Thoracic aorta (tissue), 2 donors: ENCODE results near the gene NENF. TPM values are rescaled to one million over a fixed set of nuclear protein-coding genes. Genes with fewer than 3 reads are reported as not detected.

ENCODE experiments used
- ATAC-seq: fragments of 150-250 bp; one replicate; pipeline ENCODE4 v1.8.0; 2017; ENCODE audit warnings: low read depth; ENCODE audit not compliant: insufficient number of reproducible peaks, low FRiP score
- DNase-seq: peaks from one replicate; pipeline ENCODE4 v3.0.0-alpha.2; 2020; ENCODE audit warnings: low spot score
- H3K27ac ChIP-seq, 2 donors: fragments of 200-600 bp; sonication (generic); 1 replicate in 1 of 2; 2 replicates in 1 of 2; pipeline ENCODE4 v1.5.1; 2016; ENCODE audit warnings: mild to moderate bottlenecking in 2 of 2, moderate library complexity in 2 of 2
- H3K27me3 ChIP-seq: fragments of 200-600 bp; sonication (generic); replicated peaks from 2 replicates; pipeline ENCODE4 v1.6.0; 2016; ENCODE audit warnings: mild to moderate bottlenecking; ENCODE audit not compliant: insufficient read depth
- H3K36me3 ChIP-seq: fragments of 200-600 bp; sonication (generic); one replicate; pipeline ENCODE4 v1.5.1; 2016
- H3K4me1 ChIP-seq, 2 donors: fragments of 200-600 bp; sonication (generic); 1 replicate in 1 of 2; 2 replicates in 1 of 2; pipeline versions ENCODE4 v1.5.1 to v1.6.0; 2016; ENCODE audit warnings: low read depth in 2 of 2, mild to moderate bottlenecking in 1 of 2; ENCODE audit not compliant: control insufficient read depth in 1 of 2
- H3K4me3 ChIP-seq: fragments of 200-600 bp; sonication (generic); 2 replicates; pipeline ENCODE4 v1.5.1; 2016; ENCODE audit warnings: mild to moderate bottlenecking
- H3K9me3 ChIP-seq: fragments of 200-600 bp; sonication (generic); 2 replicates; pipeline ENCODE4 v1.5.1; 2016
- CTCF ChIP-seq: fragments of 200-600 bp; sonication (generic); IDR thresholded peaks from one replicate; pipeline ENCODE4 v1.5.1; 2019; ENCODE audit warnings: antibody characterized with exemption
- total RNA-seq, 2 donors: library from RNA; depleted of rRNA; stranded (reverse); fragments of >200 nt; gene quantifications; one replicate each; pipeline versions ENCODE4 v1.1.0 to v1.2.3, GENCODE V29; 2016

The NENF gene
- total RNA-seq, 2 donors from 2014 or later, result 122 to 152 TPM

GRCh38 chr1:212455401-212455800, 22.7 kb downstream of the NENF start:
- no peak for DNase-seq
- H3K4me3 ChIP-seq, result no peak overlapping the region
- no peak overlapping the region for H3K27ac ChIP-seq
- H3K27me3 ChIP-seq, result no peaks in the 10 kb centered on the region
- ATAC-seq, result no peak
- H3K9me3 ChIP-seq, result no peaks in the 10 kb centered on the region
- no peaks in the 10 kb centered on the region for H3K36me3 ChIP-seq
- peaks cover 13 to 40% of the 10 kb centered on the region in 2 donors for H3K4me1 ChIP-seq
- no peak for TF ChIP-seq CTCF

GRCh38 chr1:212455803-212456528, 23.2 kb downstream of the NENF start:
- H3K36me3 ChIP-seq, result no peaks in the 10 kb centered on the region
- ATAC-seq (peak; percentile 71), DNase-seq (peak; percentile 70)
- H3K27ac ChIP-seq, result peak overlapping the region; percentile 47 to 61
- no peaks in the 10 kb centered on the region for H3K27me3 ChIP-seq
- peak; percentile 100 for TF ChIP-seq CTCF
- no peaks in the 10 kb centered on the region for H3K9me3 ChIP-seq
- peak overlapping the region; percentile 31 for H3K4me3 ChIP-seq
- H3K4me1 ChIP-seq, result peaks cover 13 to 35% of the 10 kb centered on the region in 2 donors

GRCh38 chr1:212457740-212458338, 25.1 kb downstream of the NENF start:
- DNase-seq, result no peak
- H3K4me3 ChIP-seq, result no peak overlapping the region
- no peaks in the 10 kb centered on the region for H3K27me3 ChIP-seq
- no peaks in the 10 kb centered on the region for H3K36me3 ChIP-seq
- ATAC-seq, result no peak
- H3K9me3 ChIP-seq, result no peaks in the 10 kb centered on the region
- TF ChIP-seq CTCF, result peak; percentile 43
- H3K27ac ChIP-seq, result no peak overlapping the region
- H3K4me1 ChIP-seq, result peaks cover 8 to 20% of the 10 kb centered on the region in 2 donors

- no peak overlapping the region for H3K27ac ChIP-seq
- no peaks in the 10 kb centered on the region for H3K9me3 ChIP-seq
- no peak overlapping the region for H3K4me3 ChIP-seq
- no peaks in the 10 kb centered on the region for H3K36me3 ChIP-seq
- DNase-seq, result no peak
- no peak for ATAC-seq
- no peaks in the 10 kb centered on the region for H3K27me3 ChIP-seq
- TF ChIP-seq CTCF, result no peak
- H3K4me1 ChIP-seq, result peaks cover 0 to 10% of the 10 kb centered on the region in 2 donors
Measured at GRCh38 chr1:212458817-212459216, 26.1 kb downstream of the NENF start.

GRCh38 chr1:212459656-212460055, 26.9 kb downstream of the NENF start:
- TF ChIP-seq CTCF, result no peak
- Histone ChIP-seq H3K9me3 (no peaks in the 10 kb centered on the region), H3K27me3 (no peaks in the 10 kb centered on the region), H3K27ac (no peak overlapping the region), H3K36me3 (no peaks in the 10 kb centered on the region), H3K4me1 (peaks cover 0 to 6% of the 10 kb centered on the region in 2 donors), H3K4me3 (no peak overlapping the region)
- ATAC-seq (no peak), DNase-seq (no peak)
